Activated T-cell treated with anti-CD3 and anti-CD28 coated beads, Interleukin-2, amount 50 U/mL, for 4 hours (primary cell): ENCODE results near the gene NEMP2. TPM values are rescaled to one million over a fixed set of nuclear protein-coding genes. Genes with fewer than 3 reads are reported as not detected.
"Not testable (repeated sequence)": the region's sequence is repeated elsewhere in the genome, so short reads cannot be mapped to it uniquely, and the experiment has no call there.

ENCODE experiments used
- ATAC-seq, 2 donors: fragments of 200-7000 bp; cut with Tn5 transposase; one replicate each; pipeline ENCODE4 v1.10.0; 2021
- DNase-seq: peaks from one replicate; pipeline ENCODE4 v3.0.0-alpha.2; 2020
- H3K27me3 Mint-ChIP-seq: one replicate; pipeline ENCODE4 v1.8.0; 2021; ENCODE audit warnings: low read depth, mixed read lengths
- H3K36me3 Mint-ChIP-seq: one replicate; pipeline ENCODE4 v1.8.0; 2022; ENCODE audit warnings: mixed read lengths; ENCODE audit not compliant: insufficient read depth
- H3K4me1 Mint-ChIP-seq: one replicate; pipeline ENCODE4 v1.8.0; 2021; ENCODE audit warnings: low read depth, mixed read lengths
- H3K4me3 Mint-ChIP-seq: one replicate; pipeline ENCODE4 v1.8.0; 2021; ENCODE audit warnings: mild to moderate bottlenecking, moderate library complexity, mixed read lengths
- H3K9me3 Mint-ChIP-seq: one replicate; pipeline ENCODE4 v1.8.0; 2021; ENCODE audit warnings: mixed read lengths
- total RNA-seq, 3 donors: library from RNA; stranded (reverse); gene quantifications; one replicate each; pipeline ENCODE4 v1.2.1, GENCODE V29; 2021

Gene NEMP2
- total RNA-seq, 3 donors from 2014 or later, result 6.8 to 8.6 (median 8.5) TPM

DNA sequence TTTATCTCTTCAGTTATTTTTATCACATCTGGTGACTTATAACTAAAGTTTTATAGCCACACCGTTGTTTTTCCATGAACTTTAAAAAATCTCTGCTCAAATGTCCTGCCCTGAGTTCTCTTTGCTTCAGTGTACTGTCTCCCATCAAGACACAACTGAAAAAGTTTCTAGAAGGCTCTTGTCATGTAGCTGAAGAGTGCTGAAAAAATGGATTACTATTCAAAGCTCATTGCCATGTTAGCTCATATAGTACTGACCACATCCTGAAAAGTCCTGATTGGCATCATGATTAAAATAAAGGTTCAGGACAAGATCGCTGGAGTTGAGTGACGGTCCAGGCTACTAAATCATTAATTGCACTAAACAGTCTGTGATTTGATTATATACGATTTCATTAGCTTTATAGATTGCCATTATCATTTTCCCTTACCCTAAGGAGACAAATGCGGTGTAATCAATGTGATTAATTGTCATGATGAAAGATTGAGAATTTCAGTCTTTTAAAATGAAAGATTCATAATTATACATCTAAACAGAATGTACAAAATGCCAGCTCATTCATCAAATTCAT, 64.2 kb downstream of the NEMP2 start:
- no peaks in the 10 kb centered on the region for H3K27me3 Mint-ChIP-seq
- ATAC-seq, result no peak
- no peak overlapping the region for H3K4me3 Mint-ChIP-seq
- peaks cover 48% of the 10 kb centered on the region for H3K36me3 Mint-ChIP-seq
- peaks cover 4% of the 10 kb centered on the region for H3K9me3 Mint-ChIP-seq
- no peak for DNase-seq
- peaks cover 40% of the 10 kb centered on the region for H3K4me1 Mint-ChIP-seq

DNA sequence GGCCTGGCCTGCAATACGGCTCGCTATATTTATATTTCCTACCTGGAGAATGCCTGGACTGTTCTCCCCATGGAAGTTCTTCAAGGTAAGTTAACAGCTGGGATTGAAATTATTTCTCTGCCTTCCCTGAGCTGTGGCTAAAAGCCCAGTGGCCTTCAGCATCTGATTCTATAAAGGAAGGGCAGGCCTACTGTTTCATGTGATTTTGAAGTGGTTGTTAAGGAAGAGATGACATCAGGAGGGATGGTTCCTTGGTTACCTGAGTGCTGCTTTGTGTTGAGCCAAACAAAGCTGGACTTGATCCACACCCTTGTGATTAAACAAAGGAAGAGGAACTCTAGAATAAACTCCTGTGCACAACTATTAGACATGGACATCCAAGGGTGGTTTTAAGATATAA, 64.8 kb downstream of the NEMP2 start:
- Mint-ChIP-seq H3K4me1 (peaks cover 45% of the 10 kb centered on the region), H3K4me3 (no peak overlapping the region), H3K9me3 (peaks cover 4% of the 10 kb centered on the region), H3K27me3 (no peaks in the 10 kb centered on the region), H3K36me3 (peaks cover 46% of the 10 kb centered on the region)
- ATAC-seq (no peak), DNase-seq (no peak)

DNA sequence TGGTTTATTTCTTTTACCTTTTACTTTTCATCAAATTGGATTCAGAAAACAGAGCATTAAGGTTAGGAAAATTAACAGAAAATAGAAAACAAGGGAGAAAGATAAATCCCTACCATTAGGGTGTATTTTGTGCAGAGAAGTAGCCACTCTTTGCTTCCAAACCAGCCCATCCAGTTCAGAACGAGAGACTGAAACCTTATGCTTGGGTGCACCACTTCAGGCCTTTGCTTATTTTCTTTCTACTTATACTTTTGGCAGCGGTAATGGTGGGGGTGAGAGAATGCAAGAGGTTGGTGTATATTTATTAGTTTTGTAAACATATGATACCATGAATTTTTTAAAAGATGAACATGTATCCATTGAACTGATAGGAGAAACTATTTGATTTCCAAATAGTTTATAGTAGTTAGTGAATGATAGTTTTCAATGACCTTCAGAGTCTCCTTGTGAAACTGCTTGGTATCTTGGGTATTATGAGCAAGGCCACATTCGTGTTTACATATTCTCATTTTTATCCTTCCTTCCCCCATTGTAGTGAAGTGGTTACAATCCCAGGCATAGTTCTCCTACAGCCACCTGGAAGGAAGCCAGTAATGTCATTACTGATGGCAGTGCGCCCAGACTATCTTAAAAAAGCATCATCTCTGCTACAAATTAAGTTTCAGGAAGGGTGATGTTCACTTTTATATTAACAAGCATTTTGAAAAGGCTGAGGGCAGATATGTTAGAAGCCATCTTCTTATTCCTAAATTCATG, 65.5 kb downstream of the NEMP2 start:
- peaks cover 4% of the 10 kb centered on the region for H3K9me3 Mint-ChIP-seq
- DNase-seq (no peak), ATAC-seq (no peak)
- no peak overlapping the region for H3K4me3 Mint-ChIP-seq
- peaks cover 46% of the 10 kb centered on the region for H3K36me3 Mint-ChIP-seq
- peaks cover 53% of the 10 kb centered on the region for H3K4me1 Mint-ChIP-seq
- no peaks in the 10 kb centered on the region for H3K27me3 Mint-ChIP-seq

DNA sequence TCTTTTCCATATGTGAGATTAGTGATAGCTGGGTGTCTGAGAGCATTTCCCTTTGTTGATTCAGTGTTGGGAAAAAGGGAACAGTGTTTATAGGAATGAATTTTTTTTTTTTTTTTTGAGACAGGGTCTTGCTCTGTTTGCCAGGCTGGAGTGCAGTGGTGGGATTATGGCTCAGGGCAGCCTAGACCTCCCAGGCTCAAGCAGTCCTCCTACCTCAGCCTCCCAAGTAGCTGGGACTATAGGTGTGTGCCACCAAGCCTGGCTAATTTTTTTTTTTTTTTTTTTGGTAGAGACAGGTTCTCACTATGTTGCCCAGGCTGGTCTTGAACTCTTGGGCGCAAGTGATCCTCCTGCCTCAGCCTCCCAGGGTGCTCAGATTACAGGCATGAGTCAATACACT, 66.2 kb downstream of the NEMP2 start:
- not testable (repeated sequence) for H3K27me3 Mint-ChIP-seq, H3K4me3 Mint-ChIP-seq, ATAC-seq, DNase-seq, H3K9me3 Mint-ChIP-seq
- Mint-ChIP-seq H3K4me1 (peaks cover 56% of the 10 kb centered on the region), H3K36me3 (peaks cover 44% of the 10 kb centered on the region)

DNA sequence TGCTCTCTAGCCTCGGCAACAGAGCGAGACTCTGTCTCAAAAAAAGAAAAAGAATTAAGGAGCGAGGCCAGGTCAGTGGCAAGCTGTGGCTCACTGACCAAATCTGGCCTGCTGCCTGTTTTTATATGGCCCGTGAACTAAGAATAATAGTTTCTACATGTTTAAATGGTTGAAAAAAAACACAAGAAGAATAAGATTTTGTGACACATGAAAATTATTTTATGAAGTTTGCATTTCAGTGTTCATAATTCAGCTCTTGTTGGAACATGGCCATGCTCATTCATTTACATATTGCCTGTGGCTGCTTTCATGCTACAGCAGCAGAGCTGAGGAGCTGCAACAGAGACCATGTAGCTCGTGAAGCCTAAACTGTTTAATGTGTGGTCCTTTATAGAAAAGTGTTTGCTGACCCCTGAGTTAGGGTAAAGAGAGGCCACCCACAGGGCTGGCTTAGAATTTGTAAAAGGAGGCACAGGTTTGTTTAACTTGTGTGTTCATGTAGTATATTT, 66.9 kb downstream of the NEMP2 start:
- Mint-ChIP-seq H3K9me3 (peaks cover 4% of the 10 kb centered on the region), H3K4me1 (peaks cover 60% of the 10 kb centered on the region), H3K4me3 (no peak overlapping the region), H3K36me3 (peaks cover 45% of the 10 kb centered on the region), H3K27me3 (no peaks in the 10 kb centered on the region)
- ATAC-seq (no peak), DNase-seq (no peak)

DNA sequence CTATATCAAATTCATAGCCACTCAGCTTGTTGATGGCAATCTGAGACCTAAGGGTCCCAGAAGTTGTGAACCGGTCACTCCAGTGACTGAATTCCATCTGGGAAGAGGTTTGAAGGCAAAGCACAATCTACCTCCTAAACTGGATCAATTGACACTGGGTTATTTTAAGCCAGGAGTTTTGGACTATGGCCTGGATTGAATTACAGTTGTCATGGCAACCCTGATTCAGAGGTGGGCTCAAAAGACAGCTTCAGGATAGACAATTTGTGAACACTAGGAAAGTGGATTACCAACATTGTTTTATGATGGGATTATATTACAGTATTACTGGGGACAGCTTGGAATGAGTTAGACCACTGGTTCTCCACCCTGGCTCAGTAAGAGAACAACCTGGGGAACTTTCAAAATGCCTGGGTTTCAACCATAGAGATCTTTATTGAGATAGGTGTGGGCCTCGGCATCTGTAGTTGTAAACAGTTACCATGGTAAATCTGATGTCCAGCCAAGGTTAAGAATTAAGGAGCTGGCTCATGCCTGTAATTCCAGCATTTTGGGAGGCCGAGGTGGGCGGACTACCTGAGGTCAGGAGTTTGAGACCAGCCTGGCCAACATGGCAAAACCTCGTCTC, 67.6 kb downstream of the NEMP2 start:
- no peak overlapping the region for H3K4me3 Mint-ChIP-seq
- no peaks in the 10 kb centered on the region for H3K9me3 Mint-ChIP-seq
- no peak for DNase-seq
- H3K36me3 Mint-ChIP-seq, result peaks cover 42% of the 10 kb centered on the region
- no peaks in the 10 kb centered on the region for H3K27me3 Mint-ChIP-seq
- ATAC-seq, result no peak
- peaks cover 66% of the 10 kb centered on the region for H3K4me1 Mint-ChIP-seq

DNA sequence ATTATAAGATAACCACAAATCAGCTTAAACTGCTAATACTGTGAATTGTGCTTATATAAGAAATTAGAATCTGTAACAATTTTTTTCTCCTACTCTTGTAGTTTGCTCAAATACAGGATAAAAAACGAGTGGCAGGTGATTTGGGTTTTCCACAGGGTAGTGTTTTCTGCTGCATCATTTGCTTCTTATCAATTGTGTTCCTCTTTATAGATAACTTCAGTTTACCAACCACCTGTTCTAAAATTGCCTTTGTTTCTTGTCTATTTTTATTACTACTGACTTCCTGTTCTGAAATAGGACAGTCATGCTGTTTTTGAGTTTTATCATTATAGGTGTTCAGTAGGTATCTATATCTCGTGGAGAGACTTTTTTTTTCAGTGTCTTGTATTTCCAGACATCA, 69.5 kb downstream of the NEMP2 start:
- no peaks in the 10 kb centered on the region for H3K9me3 Mint-ChIP-seq
- DNase-seq, result no peak
- H3K27me3 Mint-ChIP-seq, result no peaks in the 10 kb centered on the region
- peaks cover 74% of the 10 kb centered on the region for H3K4me1 Mint-ChIP-seq
- H3K36me3 Mint-ChIP-seq, result peaks cover 33% of the 10 kb centered on the region
- no peak overlapping the region for H3K4me3 Mint-ChIP-seq
- no peak for ATAC-seq

DNA sequence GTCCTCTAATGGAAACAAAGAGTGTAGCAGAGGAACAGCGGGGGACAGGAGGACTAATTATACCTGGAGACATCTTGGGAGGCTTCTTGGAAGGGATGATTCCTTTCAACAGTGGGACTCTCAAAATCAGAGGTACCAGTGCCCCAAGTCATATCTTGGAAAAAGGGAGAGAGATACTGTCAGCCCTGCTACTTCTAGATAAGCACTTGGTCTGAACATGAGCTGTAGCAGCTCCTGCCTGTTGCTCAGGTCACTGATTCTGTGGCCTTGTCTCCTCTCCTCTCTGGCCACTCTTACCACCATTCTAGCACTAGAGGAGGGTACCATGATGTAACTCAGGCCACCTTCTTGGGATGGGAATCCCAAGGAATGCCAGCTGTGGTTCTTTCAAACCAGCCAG, 71.9 kb downstream of the NEMP2 start:
- no peak overlapping the region for H3K4me3 Mint-ChIP-seq
- peaks cover 32% of the 10 kb centered on the region for H3K36me3 Mint-ChIP-seq
- ATAC-seq, result no peak
- no peaks in the 10 kb centered on the region for H3K9me3 Mint-ChIP-seq
- no peaks in the 10 kb centered on the region for H3K27me3 Mint-ChIP-seq
- H3K4me1 Mint-ChIP-seq, result peaks cover 68% of the 10 kb centered on the region
- no peak for DNase-seq

DNA sequence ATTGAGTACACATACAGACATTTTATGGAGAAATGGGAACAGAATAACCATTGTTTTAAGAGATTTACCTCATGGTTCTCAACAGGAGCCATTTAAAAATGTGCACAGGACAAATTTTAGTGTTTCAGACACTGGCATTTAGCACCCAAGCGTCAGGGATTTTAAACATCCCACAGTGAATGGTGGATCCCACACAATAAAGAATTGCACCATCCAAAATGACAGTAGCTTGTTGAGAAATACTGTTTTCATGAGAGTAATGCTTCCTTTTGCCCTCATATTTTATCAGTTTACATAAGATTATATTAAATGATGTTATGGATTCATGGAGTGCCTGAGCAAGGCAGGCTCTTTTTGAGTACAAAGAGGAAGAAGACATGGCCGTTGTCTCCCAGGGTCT, 72.3 kb downstream of the NEMP2 start:
- peaks cover 67% of the 10 kb centered on the region for H3K4me1 Mint-ChIP-seq
- no peaks in the 10 kb centered on the region for H3K9me3 Mint-ChIP-seq
- no peak overlapping the region for H3K4me3 Mint-ChIP-seq
- peaks cover 32% of the 10 kb centered on the region for H3K36me3 Mint-ChIP-seq
- ATAC-seq (no peak), DNase-seq (no peak)
- H3K27me3 Mint-ChIP-seq, result no peaks in the 10 kb centered on the region

DNA sequence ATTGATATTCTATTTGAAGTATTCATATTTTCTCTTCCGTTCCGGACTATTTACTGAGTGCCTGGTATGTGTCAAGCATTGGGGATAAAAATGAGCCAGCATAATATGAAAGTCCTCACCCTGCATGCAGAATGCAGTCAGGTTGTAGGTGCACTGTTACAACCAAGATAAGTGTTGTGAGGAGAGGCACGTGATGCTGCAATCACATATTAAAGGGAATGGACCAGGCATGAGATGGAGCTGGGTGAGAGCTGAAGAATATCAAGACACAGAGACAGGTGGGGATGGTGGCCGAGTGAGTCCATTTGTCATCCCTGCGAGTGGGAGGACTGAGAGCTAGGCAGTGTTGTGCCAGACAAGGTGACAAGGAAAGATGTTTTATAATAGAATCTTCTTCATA, 74.0 kb downstream of the NEMP2 start:
- Mint-ChIP-seq H3K4me1 (peaks cover 57% of the 10 kb centered on the region), H3K27me3 (no peaks in the 10 kb centered on the region), H3K9me3 (no peaks in the 10 kb centered on the region), H3K4me3 (no peak overlapping the region), H3K36me3 (peaks cover 31% of the 10 kb centered on the region)
- DNase-seq, result no peak
- ATAC-seq, result no peak

DNA sequence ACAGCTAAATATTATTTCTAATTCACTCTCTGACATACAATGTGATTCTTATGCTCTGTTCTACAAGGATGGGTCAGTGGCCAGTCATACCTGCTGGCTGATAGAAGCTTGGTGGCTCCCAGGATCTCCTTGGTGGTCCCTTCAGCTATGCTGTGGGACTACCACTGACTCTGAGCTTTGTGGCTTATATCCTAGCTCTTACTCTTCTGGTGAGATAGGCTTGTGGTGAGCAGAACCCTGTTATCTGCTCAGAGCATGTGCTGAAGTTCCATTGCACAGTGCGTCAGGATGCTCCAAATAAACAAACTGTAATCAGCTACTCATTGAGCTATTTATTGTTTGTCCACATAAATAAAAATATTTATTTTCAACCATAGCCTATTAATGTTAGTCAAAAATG, 74.6 kb downstream of the NEMP2 start:
- no peaks in the 10 kb centered on the region for H3K27me3 Mint-ChIP-seq
- DNase-seq (no peak), ATAC-seq (no peak)
- peaks cover 33% of the 10 kb centered on the region for H3K36me3 Mint-ChIP-seq
- no peaks in the 10 kb centered on the region for H3K9me3 Mint-ChIP-seq
- no peak overlapping the region for H3K4me3 Mint-ChIP-seq
- peaks cover 56% of the 10 kb centered on the region for H3K4me1 Mint-ChIP-seq

DNA sequence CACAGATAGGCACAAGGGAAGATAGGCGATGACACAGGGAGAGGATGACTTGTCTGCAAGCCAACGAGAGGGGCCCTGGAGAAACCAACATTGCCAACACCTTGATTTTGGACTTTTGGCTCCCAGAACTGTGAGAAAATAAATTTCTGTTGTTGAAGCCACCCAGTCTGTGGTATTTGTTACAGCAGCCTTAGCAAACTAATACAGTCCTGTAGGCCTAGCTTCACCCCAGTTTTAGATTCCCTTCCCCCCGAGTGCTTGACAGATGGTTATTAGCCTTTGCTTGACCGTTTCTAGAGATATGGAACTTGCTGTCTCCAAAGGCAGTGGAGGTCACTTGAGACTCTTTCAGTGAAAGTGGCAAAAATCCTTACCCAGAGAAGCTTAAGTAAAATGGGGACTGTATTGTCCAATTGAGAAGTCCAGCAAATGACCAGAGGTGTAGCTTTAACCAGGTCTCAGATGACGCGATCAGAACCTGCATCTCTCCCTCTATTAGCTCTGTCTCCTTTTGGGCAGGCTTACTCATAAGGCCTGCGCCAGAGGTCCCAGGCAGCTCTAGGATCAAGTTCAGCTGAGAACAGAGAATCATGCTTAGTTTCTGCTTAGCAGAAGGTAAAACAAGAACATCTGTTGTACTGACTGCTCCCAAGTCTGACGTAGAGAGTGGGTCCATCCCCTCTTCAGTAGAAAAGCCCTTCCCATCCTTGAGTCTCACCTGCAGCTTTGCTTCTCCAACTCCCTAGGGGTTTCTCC, 76.0 kb downstream of the NEMP2 start:
- no peaks in the 10 kb centered on the region for H3K9me3 Mint-ChIP-seq
- H3K4me1 Mint-ChIP-seq, result peaks cover 45% of the 10 kb centered on the region
- no peak overlapping the region for H3K4me3 Mint-ChIP-seq

DNA sequence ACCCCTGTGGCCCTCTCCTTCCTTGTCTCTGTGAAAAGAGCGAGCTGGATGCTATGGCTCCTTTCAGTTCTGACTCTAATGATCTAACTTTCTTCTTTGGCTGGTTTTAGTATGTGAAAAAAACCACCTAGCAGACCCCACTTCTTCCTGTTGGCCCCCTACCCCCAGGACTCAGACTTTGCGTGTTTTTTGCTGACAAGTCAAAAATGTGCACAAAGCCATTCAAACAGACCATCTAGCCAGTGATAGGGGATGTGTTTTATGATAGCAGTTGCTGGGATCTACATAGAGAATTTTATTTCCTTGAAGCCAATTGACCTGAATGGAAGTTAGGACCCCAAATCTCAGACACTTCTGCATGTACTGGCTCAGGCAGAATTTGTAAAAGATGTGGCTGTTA, 77.3 kb downstream of the NEMP2 start:
- H3K4me1 Mint-ChIP-seq, result peaks cover 46% of the 10 kb centered on the region
- H3K4me3 Mint-ChIP-seq, result no peak overlapping the region
- H3K36me3 Mint-ChIP-seq, result peaks cover 41% of the 10 kb centered on the region
- no peaks in the 10 kb centered on the region for H3K27me3 Mint-ChIP-seq
- DNase-seq (no peak), ATAC-seq (no peak)
- no peaks in the 10 kb centered on the region for H3K9me3 Mint-ChIP-seq

More for the DNA sequence above, 76.0 kb downstream of the NEMP2 start:
- ATAC-seq (no peak), DNase-seq (no peak)
- peaks cover 39% of the 10 kb centered on the region for H3K36me3 Mint-ChIP-seq
- H3K27me3 Mint-ChIP-seq, result no peaks in the 10 kb centered on the region

DNA sequence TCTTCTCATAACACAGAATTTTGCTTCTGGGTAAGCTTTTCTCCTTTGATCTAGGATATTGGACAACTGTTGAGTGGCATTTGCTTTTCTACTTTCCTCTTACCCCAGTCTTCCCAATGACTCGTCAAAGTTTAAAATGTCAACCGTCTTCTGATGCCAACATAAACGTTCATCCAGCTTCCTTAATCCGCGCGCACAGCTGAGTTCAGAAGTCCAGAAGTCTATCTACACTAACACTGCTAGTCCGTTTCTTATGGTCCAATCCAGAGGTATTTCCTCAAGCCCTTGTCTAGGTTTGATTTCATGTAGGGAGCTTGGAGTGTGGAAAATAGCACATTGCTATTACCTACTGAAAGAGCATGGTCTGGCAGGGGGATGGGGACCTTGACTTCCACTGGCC, 77.7 kb downstream of the NEMP2 start:
- Mint-ChIP-seq H3K27me3 (no peaks in the 10 kb centered on the region), H3K4me3 (no peak overlapping the region), H3K36me3 (peaks cover 41% of the 10 kb centered on the region), H3K9me3 (no peaks in the 10 kb centered on the region), H3K4me1 (peaks cover 45% of the 10 kb centered on the region)
- no peak for ATAC-seq
- DNase-seq, result no peak
